SU-DHL-6 (cell line): ENCODE results near the gene HECW1.

Experiments used
- H2AFZ ChIP-seq: fragments of 200-600 bp; sonication (generic); 2 replicates; pipeline ENCODE4 v1.6.1; 2014; ENCODE audit warnings: low read depth, mild to moderate bottlenecking, moderate library complexity, mixed read lengths, antibody characterized with exemption, low read length; ENCODE audit not compliant: severe bottlenecking
- H3F3A ChIP-seq: fragments of 200-600 bp; shearing (Covaris generic); 2 replicates; pipeline ENCODE4 v1.6.0; 2016; ENCODE audit warnings: antibody characterized with exemption, mild to moderate bottlenecking; ENCODE audit not compliant: insufficient read depth
- H3K27ac ChIP-seq: fragments of 200-600 bp; sonication (generic); 2 replicates; pipeline ENCODE4 v1.5.1; 2016; ENCODE audit warnings: low read depth, mild to moderate bottlenecking, low read length, moderate library complexity, mixed read lengths
- H3K27me3 ChIP-seq: fragments of 200-600 bp; sonication (generic), shearing (Covaris generic); 2 replicates; pipeline ENCODE4 v1.6.0; 2014; ENCODE audit warnings: mild to moderate bottlenecking, low read length
- H3K36me3 ChIP-seq: fragments of 200-600 bp; sonication (generic); 2 replicates; pipeline ENCODE4 v1.6.1; 2014; ENCODE audit warnings: mild to moderate bottlenecking, low read length, mixed read lengths
- H3K4me2 ChIP-seq: fragments of 300-600, 200-600 bp; shearing (Covaris generic), sonication (generic); 2 replicates; pipeline ENCODE4 v1.6.0; 2014; ENCODE audit warnings: low read length, low read depth, mild to moderate bottlenecking; ENCODE audit not compliant: poor library complexity, severe bottlenecking
- H3K4me3 ChIP-seq: fragments of 200-600 bp; sonication (generic); 2 replicates; pipeline ENCODE4 v1.5.1; 2014; ENCODE audit warnings: antibody characterized with exemption, low read length, mild to moderate bottlenecking, mixed read lengths; ENCODE audit not compliant: insufficient read depth, poor library complexity, severe bottlenecking
- H3K79me2 ChIP-seq: fragments of 200-600 bp; sonication (generic); 2 replicates; pipeline ENCODE4 v1.6.1; 2014; ENCODE audit warnings: mild to moderate bottlenecking, low read length, moderate library complexity; ENCODE audit not compliant: insufficient read depth
- H3K9ac ChIP-seq: fragments of 200-600 bp; sonication (generic); 2 replicates; pipeline ENCODE4 v1.7.0; 2014; ENCODE audit warnings: mild to moderate bottlenecking, low read length
- H3K9me2 ChIP-seq: fragments of 200-600 bp; sonication (generic); replicated peaks from 2 replicates; pipeline ENCODE4 v1.6.1; 2014; ENCODE audit warnings: low read length; ENCODE audit not compliant: insufficient read depth
- H3K9me3 ChIP-seq: fragments of 200-600 bp; sonication (generic); 2 replicates; pipeline ENCODE4 v1.6.1; 2014; ENCODE audit warnings: low read length, mixed read lengths; ENCODE audit not compliant: insufficient read depth
- H4K20me1 ChIP-seq: fragments of 200-600 bp; sonication (generic); 2 replicates; pipeline ENCODE4 v1.6.1; 2014; ENCODE audit warnings: low read depth, mild to moderate bottlenecking, antibody characterized with exemption, low read length, moderate library complexity, mixed read lengths
- EZH2phosphoT487 ChIP-seq: fragments of 200-600 bp; sonication (generic), shearing (Covaris generic); conservative IDR thresholded peaks from 2 replicates; pipeline ENCODE4 v1.6.1; 2018; ENCODE audit warnings: mild to moderate bottlenecking, antibody characterized with exemption, low read length, moderate library complexity, mixed read lengths
- TF ChIP-seq, protein P1 (sequence below): fragments of 200-600 bp; sonication (generic); IDR thresholded peaks from one replicate; pipeline ENCODE4 v1.5.1; 2017; ENCODE audit warnings: antibody characterized with exemption, mild to moderate bottlenecking, low read length, moderate library complexity; ENCODE audit not compliant: insufficient read depth, poor library complexity, severe bottlenecking

HECW1 gene

DNA sequence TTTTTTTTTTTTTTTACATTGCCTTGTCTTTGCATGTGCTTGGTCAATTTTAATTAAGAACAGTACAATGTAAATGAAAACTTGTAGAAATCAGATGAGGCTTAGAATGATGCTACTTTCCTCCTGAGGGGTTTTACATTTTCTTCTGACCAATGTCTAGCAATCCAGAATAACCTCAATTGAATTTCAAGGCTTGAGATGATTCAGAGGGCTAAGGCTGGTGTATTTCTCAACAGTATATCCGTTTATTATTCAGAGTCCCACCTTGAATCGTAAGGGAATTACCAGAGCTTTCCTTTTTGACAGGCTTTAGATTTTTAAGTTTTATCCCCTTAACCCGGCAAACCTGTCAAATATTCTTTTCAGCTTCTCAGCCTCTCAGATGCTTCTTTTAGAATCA lies 239.2 kb downstream of the HECW1 start:
- no peaks in the 10 kb centered on the region for H4K20me1 ChIP-seq
- no peak overlapping the region for H3K4me2 ChIP-seq
- 0 out of 2 replicates have a peak, but pooled peaks cover 11% of the 10 kb centered on the region for H3K9me3 ChIP-seq
- H3K36me3 ChIP-seq: no peaks in the 10 kb centered on the region
- H3K27ac ChIP-seq: no peak overlapping the region
- TF ChIP-seq, protein P1, sequence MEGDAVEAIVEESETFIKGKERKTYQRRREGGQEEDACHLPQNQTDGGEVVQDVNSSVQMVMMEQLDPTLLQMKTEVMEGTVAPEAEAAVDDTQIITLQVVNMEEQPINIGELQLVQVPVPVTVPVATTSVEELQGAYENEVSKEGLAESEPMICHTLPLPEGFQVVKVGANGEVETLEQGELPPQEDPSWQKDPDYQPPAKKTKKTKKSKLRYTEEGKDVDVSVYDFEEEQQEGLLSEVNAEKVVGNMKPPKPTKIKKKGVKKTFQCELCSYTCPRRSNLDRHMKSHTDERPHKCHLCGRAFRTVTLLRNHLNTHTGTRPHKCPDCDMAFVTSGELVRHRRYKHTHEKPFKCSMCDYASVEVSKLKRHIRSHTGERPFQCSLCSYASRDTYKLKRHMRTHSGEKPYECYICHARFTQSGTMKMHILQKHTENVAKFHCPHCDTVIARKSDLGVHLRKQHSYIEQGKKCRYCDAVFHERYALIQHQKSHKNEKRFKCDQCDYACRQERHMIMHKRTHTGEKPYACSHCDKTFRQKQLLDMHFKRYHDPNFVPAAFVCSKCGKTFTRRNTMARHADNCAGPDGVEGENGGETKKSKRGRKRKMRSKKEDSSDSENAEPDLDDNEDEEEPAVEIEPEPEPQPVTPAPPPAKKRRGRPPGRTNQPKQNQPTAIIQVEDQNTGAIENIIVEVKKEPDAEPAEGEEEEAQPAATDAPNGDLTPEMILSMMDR: no peak
- no peak for TF ChIP-seq EZH2phosphoT487
- H3K9ac ChIP-seq: no peak overlapping the region
- H3K27me3 ChIP-seq: no peaks in the 10 kb centered on the region
- H3F3A ChIP-seq: no peaks in the 10 kb centered on the region
- no peaks in the 10 kb centered on the region for H3K9me2 ChIP-seq
- no peak overlapping the region for H3K4me3 ChIP-seq
- no peak overlapping the region for H2AFZ ChIP-seq
- H3K79me2 ChIP-seq: no peaks in the 10 kb centered on the region

DNA sequence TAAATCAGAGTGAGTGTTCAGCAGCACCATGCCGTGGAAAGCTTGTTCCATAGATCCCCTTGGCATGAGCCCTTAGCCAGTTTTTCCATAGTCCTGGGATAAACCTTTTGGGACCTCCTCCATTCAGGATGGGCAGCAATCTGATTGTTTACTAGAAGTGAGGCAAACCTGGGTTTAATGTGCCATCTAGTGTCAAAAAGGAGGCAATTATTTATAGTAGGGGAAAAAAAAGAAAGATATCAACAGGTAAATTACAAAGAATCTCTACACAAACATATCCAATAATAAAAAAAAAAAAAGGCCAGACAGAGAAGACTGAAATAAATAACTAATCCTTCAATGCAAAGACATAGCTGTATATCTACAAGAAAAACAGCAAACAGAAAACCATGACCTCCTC lies 241.5 kb downstream of the HECW1 start:
- no peak overlapping the region for H3K4me2 ChIP-seq
- H3K79me2 ChIP-seq: no peaks in the 10 kb centered on the region
- H3K9me3 ChIP-seq: 0 out of 2 replicates have a peak, but pooled peaks cover 11% of the 10 kb centered on the region
- TF ChIP-seq, protein P1: no peak
- no peak for TF ChIP-seq EZH2phosphoT487
- H3K27ac ChIP-seq: no peak overlapping the region
- no peaks in the 10 kb centered on the region for H3K36me3 ChIP-seq
- no peak overlapping the region for H3K4me3 ChIP-seq
- no peaks in the 10 kb centered on the region for H3K27me3 ChIP-seq
- no peaks in the 10 kb centered on the region for H3K9me2 ChIP-seq
- no peak overlapping the region for H2AFZ ChIP-seq
- H3K9ac ChIP-seq: no peak overlapping the region
- no peaks in the 10 kb centered on the region for H4K20me1 ChIP-seq
- no peaks in the 10 kb centered on the region for H3F3A ChIP-seq

DNA sequence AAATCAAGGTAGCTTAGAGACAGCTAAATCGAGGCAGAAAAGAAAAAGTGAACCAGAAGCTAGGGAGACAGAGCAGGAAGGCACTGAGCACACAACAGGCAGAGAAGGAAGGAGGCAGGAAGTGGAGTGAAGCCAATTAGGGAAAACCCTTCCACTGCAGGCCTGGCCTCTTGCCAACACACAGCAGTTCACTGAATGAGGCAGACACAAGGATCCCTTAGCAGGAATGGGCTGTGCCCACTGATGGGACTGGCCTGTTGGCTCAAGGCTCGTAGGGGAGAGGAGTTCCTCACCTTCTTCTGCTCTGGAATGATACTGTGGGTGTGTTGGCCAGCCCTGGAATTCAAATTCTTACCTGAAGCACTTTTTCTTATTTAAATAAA lies 250.2 kb downstream of the HECW1 start:
- H3K27ac ChIP-seq: no peak overlapping the region
- no peak overlapping the region for H3K4me3 ChIP-seq
- H2AFZ ChIP-seq: no peak overlapping the region
- H3K9me2 ChIP-seq: no peaks in the 10 kb centered on the region
- TF ChIP-seq EZH2phosphoT487: no peak
- no peaks in the 10 kb centered on the region for H3K36me3 ChIP-seq
- H3K27me3 ChIP-seq: no peaks in the 10 kb centered on the region
- H3K79me2 ChIP-seq: no peaks in the 10 kb centered on the region
- H3K9ac ChIP-seq: no peak overlapping the region
- no peaks in the 10 kb centered on the region for H4K20me1 ChIP-seq
- no peak overlapping the region for H3K4me2 ChIP-seq
- no peaks in the 10 kb centered on the region for H3F3A ChIP-seq
- H3K9me3 ChIP-seq: no peaks in the 10 kb centered on the region

DNA sequence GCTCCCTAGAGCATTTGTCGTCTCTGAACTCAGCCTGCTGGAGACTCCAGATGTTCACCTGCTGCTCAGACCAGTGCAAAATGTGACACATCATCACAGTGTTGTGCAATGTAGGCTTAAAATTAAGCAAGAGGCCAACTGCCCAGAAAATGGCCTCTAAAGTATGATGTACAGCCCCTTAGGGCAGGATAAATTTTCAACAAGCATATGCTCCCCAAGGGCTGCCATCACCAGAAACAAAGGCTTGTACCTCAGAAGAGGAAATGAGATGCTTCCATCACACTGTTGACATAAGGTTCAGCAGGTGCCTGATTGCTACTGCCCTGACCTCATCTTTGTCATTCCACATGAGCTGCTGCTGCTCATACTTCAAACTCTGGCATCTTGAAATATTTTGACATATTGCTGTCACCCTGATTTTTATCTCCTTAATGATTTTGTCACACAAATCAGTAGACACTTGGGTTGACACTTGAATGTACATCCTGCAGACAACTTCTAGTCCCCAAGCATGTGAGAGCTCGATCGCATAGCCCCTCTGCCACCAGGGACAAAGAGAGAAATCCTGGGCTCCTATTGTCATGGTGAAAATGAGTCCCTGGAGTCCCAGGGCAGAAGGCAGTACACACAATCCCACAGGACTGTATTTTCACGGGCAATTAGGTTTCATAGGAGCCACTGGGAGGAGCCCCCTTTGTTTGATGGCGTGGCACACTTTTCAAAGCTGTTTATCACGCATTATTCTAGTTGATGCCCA lies 250.8 kb downstream of the HECW1 start:
- Histone ChIP-seq H3K4me3 (no peak overlapping the region), H3K27ac (no peak overlapping the region), H3K9me2 (no peaks in the 10 kb centered on the region), H4K20me1 (no peaks in the 10 kb centered on the region), H2AFZ (no peak overlapping the region), H3K27me3 (no peaks in the 10 kb centered on the region), H3K79me2 (no peaks in the 10 kb centered on the region), H3K36me3 (no peaks in the 10 kb centered on the region), H3K4me2 (no peak overlapping the region), H3F3A (no peaks in the 10 kb centered on the region), H3K9ac (no peak overlapping the region), H3K9me3 (no peaks in the 10 kb centered on the region)
- TF ChIP-seq, protein P1: no peak
- no peak for TF ChIP-seq EZH2phosphoT487
